Endodermal cell (in vitro differentiated cells): ENCODE data around the gene RHBDF2. TPM values are rescaled to one million over a fixed set of nuclear protein-coding genes. Genes with fewer than 3 reads are reported as not detected.
"Not testable (repeated sequence)": the region's sequence is repeated elsewhere in the genome, so short reads cannot be mapped to it uniquely, and the experiment has no call there.

Experiments used
- DNase-seq: peaks from one replicate; pipeline ENCODE4 v3.0.0-alpha.2; 2017
- H3K27ac ChIP-seq: 2 replicates; pipeline ENCODE4 v1.5.1; 2013; ENCODE audit warnings: mild to moderate bottlenecking, low read depth, low read length, moderate library complexity
- H3K27me3 ChIP-seq: 2 replicates; pipeline ENCODE4 v1.6.1; 2013; ENCODE audit warnings: mild to moderate bottlenecking, low read length, moderate library complexity; ENCODE audit not compliant: insufficient read depth, control insufficient read depth, poor library complexity, severe bottlenecking
- H3K36me3 ChIP-seq: 2 replicates; pipeline ENCODE4 v1.7.0; 2013; ENCODE audit warnings: mild to moderate bottlenecking, low read length, moderate library complexity; ENCODE audit not compliant: control insufficient read depth, insufficient read depth
- H3K4me1 ChIP-seq: one replicate; pipeline ENCODE4 v1.7.0; 2013; ENCODE audit warnings: low read length; ENCODE audit not compliant: control insufficient read depth, insufficient read depth
- H3K4me3 ChIP-seq: 2 replicates; pipeline ENCODE4 v1.5.1; 2013; ENCODE audit warnings: mild to moderate bottlenecking, low read length, moderate library complexity
- H3K9ac ChIP-seq: 2 replicates; pipeline ENCODE4 v1.6.1; 2013; ENCODE audit warnings: mild to moderate bottlenecking, low read length, moderate library complexity; ENCODE audit not compliant: poor library complexity, severe bottlenecking; ENCODE audit errors: extremely low read depth
- H3K9me3 ChIP-seq: 2 replicates; pipeline ENCODE4 v1.6.1; 2013; ENCODE audit warnings: mild to moderate bottlenecking, low read length, moderate library complexity; ENCODE audit not compliant: control insufficient read depth
- H3K27ac Mint-ChIP-seq: 2 replicates; pipeline ENCODE4 v1.8.0; 2020; ENCODE audit warnings: mixed read lengths
- H3K27me3 Mint-ChIP-seq: 2 replicates; pipeline ENCODE4 v1.8.0; 2021; ENCODE audit warnings: mild to moderate bottlenecking, mixed read lengths; ENCODE audit not compliant: insufficient read depth
- H3K36me3 Mint-ChIP-seq: 2 replicates; pipeline ENCODE4 v1.8.0; 2020; ENCODE audit warnings: low read depth, mixed read lengths
- H3K4me1 Mint-ChIP-seq: 2 replicates; pipeline ENCODE4 v1.8.0; 2020; ENCODE audit warnings: mixed read lengths
- H3K4me3 Mint-ChIP-seq: 2 replicates; pipeline ENCODE4 v1.8.0; 2020; ENCODE audit warnings: mild to moderate bottlenecking, moderate library complexity, mixed read lengths
- H3K9me3 Mint-ChIP-seq: 2 replicates; pipeline ENCODE4 v1.8.0; 2020; ENCODE audit warnings: mild to moderate bottlenecking, mixed read lengths
- CTCF ChIP-seq: fragments of 200-600 bp; sonication (generic); conservative IDR thresholded peaks from 2 replicates; pipeline ENCODE4 v1.5.0; 2021; ENCODE audit warnings: antibody characterized with exemption, mild to moderate bottlenecking
- WGBS, 2 experiments: methylation state at CpG; one replicate each; pipeline versions ENCODE4 v1.1.5 to v1.1.7; 2013; ENCODE audit warnings: missing lambda C conversion rate in 2 of 2, mixed read lengths in 1 of 2; ENCODE audit not compliant: insufficient coverage in 1 of 2, insufficient read length in 1 of 2; 5-methylcytosine and 5-hydroxymethylcytosine counted together
- total RNA-seq, 2 donors: library from RNA; stranded (reverse); fragmentation: NEBNext Ultra II Directional in 1 of 2; extraction: Animal tissue kit (Norgen Biotek cat#: 25700) in 1 of 2; gene quantifications; 2 replicates in 1 of 2; 3 replicates in 1 of 2; pipeline ENCODE4 v1.2.1, GENCODE V29; 2021

RHBDF2 gene
- total RNA-seq, 2 donors from 2014 or later: 28.5 to 31.1 TPM

- TF ChIP-seq CTCF: no peak
- H3K36me3 ChIP-seq: no peaks in the 10 kb centered on the region
- Mint-ChIP-seq H3K4me1 (peaks cover 8% of the 10 kb centered on the region), H3K4me3 (no peak overlapping the region), H3K27ac (peak overlapping the region; percentile 39), H3K36me3 (no peaks in the 10 kb centered on the region), H3K27me3 (peaks cover 19% of the 10 kb centered on the region), H3K9me3 (no peaks in the 10 kb centered on the region)
- H3K9ac ChIP-seq: no peak overlapping the region
- H3K9me3 ChIP-seq: no peaks in the 10 kb centered on the region
- H3K4me3 ChIP-seq: no peak overlapping the region
- 88 to 89% methylated on average over 12 to 25 of the region's 25 CpGs for WGBS, 2 experiments
- H3K4me1 ChIP-seq: no peaks in the 10 kb centered on the region
- no peak for DNase-seq
- no peak overlapping the region for H3K27ac ChIP-seq
- H3K27me3 ChIP-seq: peaks cover 5% of the 10 kb centered on the region
These were observed 23.6 kb upstream of the RHBDF2 start for GRCh38 chr17:76524598-76525512.

GRCh38 chr17:76523084-76524037 is 22.1 kb upstream of the RHBDF2 start:
- Histone ChIP-seq H3K4me3 (no peak overlapping the region), H3K36me3 (no peaks in the 10 kb centered on the region), H3K9me3 (no peaks in the 10 kb centered on the region), H3K4me1 (no peaks in the 10 kb centered on the region), H3K27me3 (peaks cover 5% of the 10 kb centered on the region), H3K27ac (no peak overlapping the region), H3K9ac (no peak overlapping the region)
- Mint-ChIP-seq H3K36me3 (no peaks in the 10 kb centered on the region), H3K4me3 (no peak overlapping the region), H3K27ac (no peak overlapping the region), H3K27me3 (peaks cover 21% of the 10 kb centered on the region), H3K9me3 (no peaks in the 10 kb centered on the region), H3K4me1 (peaks cover 8% of the 10 kb centered on the region)
- DNase-seq: peak; percentile 98
- TF ChIP-seq CTCF: peak; percentile 100
- 25 to 58% methylated on average over 10 to 35 of the region's 35 CpGs for WGBS, 2 experiments

GRCh38 chr17:76521683-76522082 is 20.5 kb upstream of the RHBDF2 start:
- 95 to 98% methylated on average over 10 of the region's 10 CpGs for WGBS, 2 experiments
- not testable (repeated sequence) for DNase-seq, H3K9me3 Mint-ChIP-seq, H3K4me1 Mint-ChIP-seq, H3K4me3 ChIP-seq, H3K27ac ChIP-seq, H3K9me3 ChIP-seq, H3K4me3 Mint-ChIP-seq, H3K36me3 Mint-ChIP-seq, H3K27ac Mint-ChIP-seq, H3K27me3 ChIP-seq, H3K36me3 ChIP-seq, H3K4me1 ChIP-seq, H3K9ac ChIP-seq
- H3K27me3 Mint-ChIP-seq: peaks cover 21% of the 10 kb centered on the region
